Measurements from ENCODE around the gene ATAD3C.
"Not testable (repeated sequence)": the region's sequence is repeated elsewhere in the genome, so short reads cannot be mapped to it uniquely, and the experiment has no call there.

- not testable (repeated sequence) for TF ChIP-seq POLR2AphosphoS5 (IDR thresholded peaks at IDR 0.05); CTCF (IDR thresholded peaks at IDR 0.05 in 8 of 11, conservative IDR thresholded peaks at IDR 0.05 in 3 of 11)
Observed at GRCh38 chr1:1476011-1476410, 26.5 kb downstream of the ATAD3C start.

Measured in spleen (tissue), 7 donors.